ENCODE measurements around the gene GIPC2.
"Not testable (repeated sequence)": the region's sequence is repeated elsewhere in the genome, so short reads cannot be mapped to it uniquely, and the experiment has no call there.

GIPC2 gene

GRCh38 chr1:78104322-78104721 is 58.6 kb downstream of the GIPC2 start:
- Histone ChIP-seq H3K4me3 (no peak overlapping the region), H3K27ac (no peak overlapping the region), H3K27me3 (no peaks in the 10 kb centered on the region), H3K36me3 (no peaks in the 10 kb centered on the region), H3K4me1 (no peaks in the 10 kb centered on the region), H3K9ac (no peak overlapping the region), H3K9me3 (no peaks in the 10 kb centered on the region), H4K20me1 (no peaks in the 10 kb centered on the region), H3K4me2 (no peak overlapping the region)
- TF ChIP-seq Cebpa-rat (IDR thresholded peaks at IDR 0.05), result no peak

DNA sequence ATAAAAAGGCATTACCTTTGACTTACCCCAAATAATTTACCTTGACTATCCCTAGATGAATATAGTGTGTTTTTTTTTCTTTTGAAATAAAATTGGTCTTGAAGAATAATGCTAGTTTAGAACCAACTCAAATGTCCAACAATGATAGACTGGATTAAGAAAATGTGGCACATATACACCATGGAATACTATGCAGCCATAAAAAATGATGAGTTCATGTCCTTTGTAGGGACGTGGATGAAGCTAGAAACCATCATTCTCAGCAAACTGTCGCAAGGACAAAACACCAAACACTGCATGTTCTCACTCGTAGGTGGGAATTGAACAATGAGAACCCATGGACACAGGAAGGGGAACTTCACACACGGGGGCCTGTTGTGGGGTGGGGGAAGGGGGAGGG is 63.9 kb downstream of the GIPC2 start:
- not testable (repeated sequence) for H4K20me1 ChIP-seq, H3K9ac ChIP-seq, H3K4me1 ChIP-seq, H3K4me2 ChIP-seq, H3K27me3 ChIP-seq, H3K27ac ChIP-seq, H3K9me3 ChIP-seq, H3K4me3 ChIP-seq, H3K36me3 ChIP-seq

DNA sequence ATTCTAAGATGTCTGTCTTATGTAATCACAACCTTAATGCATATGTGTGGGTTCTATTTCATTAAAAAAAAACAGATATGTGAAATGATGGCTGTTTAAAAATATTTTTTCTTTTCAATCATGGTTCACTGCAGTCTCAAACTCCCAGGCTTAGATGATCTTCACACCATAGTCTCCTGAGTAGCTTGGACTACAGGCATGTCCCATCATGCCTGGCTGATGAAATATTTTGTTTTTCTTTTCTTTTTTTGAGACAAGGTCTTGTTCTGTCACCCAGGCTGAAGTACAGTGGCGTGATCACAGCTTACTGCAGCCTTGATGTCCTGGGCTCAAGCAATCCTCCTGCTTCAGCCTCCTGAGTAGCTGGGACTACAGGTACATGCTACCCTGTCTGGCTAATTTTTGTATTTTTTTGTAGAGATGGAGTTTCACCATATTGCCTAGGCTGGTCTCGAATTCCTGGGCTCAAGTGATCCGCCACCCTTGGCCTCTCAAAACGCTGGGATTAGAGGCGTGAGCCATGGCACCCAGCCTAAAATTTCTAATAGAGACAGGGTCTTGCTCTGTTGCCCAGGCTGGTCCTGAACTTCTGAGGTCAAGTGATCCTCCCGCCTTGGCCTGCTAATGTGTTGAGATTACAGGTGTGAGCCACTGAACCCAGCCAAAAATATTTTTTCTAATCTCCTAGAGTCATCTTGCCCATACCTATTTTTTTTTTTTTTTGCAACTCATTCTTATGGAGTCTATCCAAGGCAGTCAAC is 67.6 kb downstream of the GIPC2 start:
- Histone ChIP-seq H3K27ac (no peak overlapping the region), H3K9ac (no peak overlapping the region), H3K4me3 (no peak overlapping the region)

DNA sequence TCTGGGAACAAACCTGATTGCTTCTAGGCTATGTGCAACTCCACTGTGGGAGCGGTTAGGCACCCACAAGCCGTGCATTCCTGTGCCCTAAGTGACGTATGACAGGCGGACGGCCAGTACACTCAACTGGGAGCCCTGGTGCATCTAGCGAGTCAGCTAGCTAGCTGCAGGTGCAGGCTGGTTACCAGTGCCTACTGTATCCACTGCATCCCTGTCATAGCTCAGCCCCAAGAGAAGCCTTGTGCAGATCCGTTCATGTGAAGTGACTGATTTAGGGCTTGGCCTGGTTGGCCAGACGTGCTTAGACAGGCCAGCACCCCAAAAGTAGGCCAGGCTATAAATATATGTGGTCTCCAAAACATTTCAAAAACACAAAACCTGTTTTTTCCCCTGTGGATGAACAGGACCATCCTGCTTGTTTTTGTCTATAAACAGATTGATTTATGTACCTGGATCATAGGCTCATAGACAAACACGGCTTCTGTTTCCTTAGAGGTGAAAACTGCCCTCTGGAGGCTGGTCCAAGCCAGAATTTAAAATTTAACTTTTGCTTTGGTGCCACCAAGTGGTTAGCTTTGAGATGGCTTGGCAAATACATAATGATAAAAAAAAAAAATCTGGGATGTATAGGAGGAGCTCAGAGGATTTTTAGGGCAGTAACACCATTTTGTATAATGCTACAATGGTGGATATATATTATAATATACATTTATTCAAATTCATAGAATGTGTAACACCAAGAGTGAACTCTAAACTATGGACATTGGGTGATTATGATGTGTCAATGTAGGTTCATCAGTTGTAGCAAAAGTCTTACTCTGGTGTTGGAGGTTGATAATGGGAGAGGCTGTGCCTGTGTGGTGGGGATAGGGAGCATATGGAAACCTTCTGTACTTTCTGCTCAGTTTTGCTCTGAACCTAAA is 68.5 kb downstream of the GIPC2 start:
- TF ChIP-seq Cebpa-rat (IDR thresholded peaks at IDR 0.05), result no peak
- H3K27me3 ChIP-seq, result no peaks in the 10 kb centered on the region
- no peaks in the 10 kb centered on the region for H3K36me3 ChIP-seq
- H4K20me1 ChIP-seq, result no peaks in the 10 kb centered on the region
- H3K27ac ChIP-seq, result no peak overlapping the region
- no peak overlapping the region for H3K9ac ChIP-seq
- no peak overlapping the region for H3K4me3 ChIP-seq
- no peak overlapping the region for H3K4me2 ChIP-seq
- H3K4me1 ChIP-seq, result no peaks in the 10 kb centered on the region
- no peaks in the 10 kb centered on the region for H3K9me3 ChIP-seq

More for the DNA sequence above, 67.6 kb downstream of the GIPC2 start:
- no peak for TF ChIP-seq Cebpa-rat (IDR thresholded peaks at IDR 0.05)
- H3K27me3 ChIP-seq, result no peaks in the 10 kb centered on the region
- H3K4me1 ChIP-seq, result no peaks in the 10 kb centered on the region
- no peak overlapping the region for H3K4me2 ChIP-seq
- H4K20me1 ChIP-seq, result no peaks in the 10 kb centered on the region
- no peaks in the 10 kb centered on the region for H3K36me3 ChIP-seq
- H3K9me3 ChIP-seq, result no peaks in the 10 kb centered on the region

GRCh38 chr1:78120485-78120884 is 74.7 kb downstream of the GIPC2 start:
- H3K4me1 ChIP-seq, H3K27ac ChIP-seq, H3K36me3 ChIP-seq, H3K9ac ChIP-seq, H4K20me1 ChIP-seq, H3K27me3 ChIP-seq, H3K4me3 ChIP-seq, H3K4me2 ChIP-seq: not testable (repeated sequence)
- H3K9me3 ChIP-seq, result peaks cover 14% of the 10 kb centered on the region

DNA sequence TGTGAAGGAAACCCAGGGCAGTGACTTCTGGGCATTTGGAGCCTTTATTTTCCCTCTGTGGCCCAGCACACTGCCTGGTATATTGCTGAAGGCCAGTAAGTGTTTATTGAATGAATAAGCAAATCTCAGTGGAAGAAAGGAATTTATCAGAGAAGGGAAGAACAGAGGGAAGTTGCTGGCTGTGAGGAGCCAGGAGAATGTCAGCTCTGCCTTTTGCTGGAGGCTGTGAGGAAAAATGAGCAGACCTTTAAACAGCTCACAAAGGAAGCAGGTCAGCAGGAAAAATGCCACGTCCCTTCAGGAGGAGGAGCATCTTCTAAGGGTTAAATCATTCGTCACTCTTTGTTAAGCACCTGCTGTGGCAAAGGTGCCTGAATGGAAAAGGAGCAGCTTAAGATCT is 75.9 kb downstream of the GIPC2 start:
- Histone ChIP-seq H3K36me3 (no peaks in the 10 kb centered on the region), H3K27ac (no peak overlapping the region), H3K4me2 (no peak overlapping the region), H3K4me1 (peaks cover 9% of the 10 kb centered on the region; the same call in 1 of the 2 replicates), H3K9ac (no peak overlapping the region), H3K9me3 (peaks cover 14% of the 10 kb centered on the region), H3K4me3 (no peak overlapping the region), H4K20me1 (no peaks in the 10 kb centered on the region), H3K27me3 (no peaks in the 10 kb centered on the region)
- TF ChIP-seq Cebpa-rat (IDR thresholded peaks at IDR 0.05), result no peak

GRCh38 chr1:78122389-78122788 is 76.6 kb downstream of the GIPC2 start:
- Histone ChIP-seq H3K9ac (no peak overlapping the region), H3K36me3 (no peaks in the 10 kb centered on the region), H3K9me3 (peaks cover 14% of the 10 kb centered on the region), H3K4me2 (no peak overlapping the region), H4K20me1 (no peaks in the 10 kb centered on the region), H3K4me1 (peaks cover 9% of the 10 kb centered on the region; the same call in 1 of the 2 replicates), H3K27me3 (no peaks in the 10 kb centered on the region), H3K27ac (no peak overlapping the region), H3K4me3 (no peak overlapping the region)
- no peak for TF ChIP-seq Cebpa-rat (IDR thresholded peaks at IDR 0.05)

GRCh38 chr1:78126506-78126905 is 80.7 kb downstream of the GIPC2 start:
- Histone ChIP-seq H3K4me2 (no peak overlapping the region), H3K9ac (no peak overlapping the region), H3K9me3 (no peaks in the 10 kb centered on the region), H4K20me1 (no peaks in the 10 kb centered on the region), H3K36me3 (no peaks in the 10 kb centered on the region), H3K4me1 (peaks cover 9% of the 10 kb centered on the region; the same call in 1 of the 2 replicates), H3K27me3 (no peaks in the 10 kb centered on the region), H3K27ac (no peak overlapping the region), H3K4me3 (no peak overlapping the region)
- TF ChIP-seq Cebpa-rat (IDR thresholded peaks at IDR 0.05), result no peak

- H4K20me1 ChIP-seq, result no peaks in the 10 kb centered on the region
- TF ChIP-seq Cebpa-rat (IDR thresholded peaks at IDR 0.05), result no peak
- H3K9ac ChIP-seq, result no peak overlapping the region
- H3K36me3 ChIP-seq, result no peaks in the 10 kb centered on the region
- no peaks in the 10 kb centered on the region for H3K9me3 ChIP-seq
- no peak overlapping the region for H3K27ac ChIP-seq
- no peak overlapping the region for H3K4me2 ChIP-seq
- H3K27me3 ChIP-seq, result no peaks in the 10 kb centered on the region
- no peak overlapping the region for H3K4me3 ChIP-seq
- H3K4me1 ChIP-seq, result no peaks in the 10 kb centered on the region
Observed at GRCh38 chr1:78132174-78132947, 86.6 kb downstream of the GIPC2 start.

DNA sequence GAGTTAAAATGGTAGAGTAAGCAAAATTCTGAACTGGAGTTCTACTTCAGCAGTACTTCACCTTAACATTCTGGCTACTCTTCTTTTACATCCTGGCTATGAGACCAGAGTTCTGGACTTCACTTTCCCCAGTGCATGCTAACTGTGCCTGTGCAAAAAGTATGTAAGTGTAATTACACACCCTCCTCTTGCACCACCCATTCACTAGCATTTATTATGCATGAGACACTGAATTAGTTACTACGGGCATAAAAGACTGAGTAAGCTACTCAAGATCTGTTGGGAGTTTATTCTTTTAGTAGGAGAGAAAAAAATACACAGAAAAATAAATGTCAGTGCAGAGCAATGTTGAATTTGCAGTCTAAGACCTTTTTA is 87.2 kb downstream of the GIPC2 start:
- Histone ChIP-seq H3K4me2 (no peak overlapping the region), H3K4me1 (no peaks in the 10 kb centered on the region), H4K20me1 (no peaks in the 10 kb centered on the region), H3K27ac (no peak overlapping the region), H3K9me3 (no peaks in the 10 kb centered on the region), H3K4me3 (no peak overlapping the region), H3K27me3 (no peaks in the 10 kb centered on the region), H3K36me3 (no peaks in the 10 kb centered on the region), H3K9ac (no peak overlapping the region)
- TF ChIP-seq Cebpa-rat (IDR thresholded peaks at IDR 0.05), result no peak
